Effector memory CD8-positive, alpha-beta T cell (primary cell): ENCODE measurements around the gene SUPV3L1.
A peak's percentile ranks its signal among the peaks of the same experiment; 100 is the strongest.
"Not testable (repeated sequence)": the region's sequence is repeated elsewhere in the genome, so short reads cannot be mapped to it uniquely, and the experiment has no call there.

ENCODE experiments used
- ATAC-seq: fragments of 150-1000 bp; cut with Tn5 transposase; replicated peaks from 2 replicates; pipeline ENCODE4 v1.10.0; 2021; ENCODE audit warnings: mild to moderate bottlenecking, moderate library complexity
- DNase-seq, 3 experiments: peaks; one replicate each; pipeline ENCODE4 v3.0.0; 2021
- H3K27ac Mint-ChIP-seq, 2 donors: one replicate each; pipeline ENCODE4 v1.8.0; 2022; ENCODE audit warnings: mild to moderate bottlenecking in 2 of 2, mixed read lengths in 2 of 2, moderate library complexity in 2 of 2
- H3K27me3 Mint-ChIP-seq, 2 donors: one replicate each; pipeline ENCODE4 v1.8.0; 2022; ENCODE audit warnings: mixed read lengths in 2 of 2
- H3K36me3 Mint-ChIP-seq: one replicate; pipeline ENCODE4 v1.8.0; 2022; ENCODE audit warnings: mild to moderate bottlenecking, moderate library complexity, mixed read lengths; ENCODE audit not compliant: insufficient read depth
- H3K4me1 Mint-ChIP-seq, 2 donors: one replicate each; pipeline ENCODE4 v1.8.0; 2022; ENCODE audit warnings: low read depth in 2 of 2, mixed read lengths in 2 of 2
- H3K4me3 Mint-ChIP-seq, 2 donors: one replicate each; pipeline ENCODE4 v1.8.0; 2022; ENCODE audit warnings: mild to moderate bottlenecking in 2 of 2, mixed read lengths in 2 of 2, moderate library complexity in 2 of 2
- H3K9me3 Mint-ChIP-seq, 2 donors: one replicate each; pipeline ENCODE4 v1.8.0; 2022; ENCODE audit warnings: mixed read lengths in 2 of 2

Gene SUPV3L1

GRCh38 chr10:69172241-69172982 is 7.6 kb upstream of the SUPV3L1 start:
- Mint-ChIP-seq H3K27me3 (no peaks in the 10 kb centered on the region), H3K36me3 (peaks cover 52% of the 10 kb centered on the region), H3K4me1 (no peaks in the 10 kb centered on the region), H3K27ac (peak overlapping the region in 1 of 2 donors; percentile 19), H3K9me3 (no peaks in the 10 kb centered on the region), H3K4me3 (no peak overlapping the region)
- DNase-seq (no peak), ATAC-seq (no peak)

- H3K27me3 Mint-ChIP-seq, H3K27ac Mint-ChIP-seq, H3K9me3 Mint-ChIP-seq, H3K4me3 Mint-ChIP-seq, ATAC-seq, DNase-seq: not testable (repeated sequence)
- H3K4me1 Mint-ChIP-seq: peaks cover 10 to 11% of the 10 kb centered on the region in 2 donors
- peaks cover 42% of the 10 kb centered on the region for H3K36me3 Mint-ChIP-seq
Observed at GRCh38 chr10:69175326-69175725, 4.7 kb upstream of the SUPV3L1 start.

DNA sequence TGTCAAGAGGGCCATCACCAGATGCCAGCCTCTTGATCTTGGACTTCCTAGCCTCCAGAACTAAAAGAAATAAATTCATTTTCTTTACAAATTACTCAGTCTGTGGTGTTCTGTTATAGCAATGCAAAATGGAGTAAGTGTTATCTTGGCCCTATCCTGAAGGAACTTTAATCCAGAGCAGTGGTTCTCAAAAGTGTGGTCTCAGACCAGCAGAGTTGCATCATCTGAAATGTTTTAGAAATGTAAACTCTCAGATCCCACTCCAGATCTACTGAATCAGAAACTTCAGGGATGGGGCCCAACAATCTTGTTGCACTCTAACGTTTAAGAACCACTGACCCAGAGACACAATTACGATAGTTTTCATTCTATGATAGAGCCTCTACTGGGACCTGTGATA is 3.2 kb upstream of the SUPV3L1 start:
- Mint-ChIP-seq H3K4me1 (peaks cover 17 to 20% of the 10 kb centered on the region in 2 donors), H3K27ac (no peak overlapping the region), H3K27me3 (no peaks in the 10 kb centered on the region), H3K9me3 (no peaks in the 10 kb centered on the region), H3K4me3 (no peak overlapping the region), H3K36me3 (peaks cover 36% of the 10 kb centered on the region)
- DNase-seq (no peak), ATAC-seq (no peak)

DNA sequence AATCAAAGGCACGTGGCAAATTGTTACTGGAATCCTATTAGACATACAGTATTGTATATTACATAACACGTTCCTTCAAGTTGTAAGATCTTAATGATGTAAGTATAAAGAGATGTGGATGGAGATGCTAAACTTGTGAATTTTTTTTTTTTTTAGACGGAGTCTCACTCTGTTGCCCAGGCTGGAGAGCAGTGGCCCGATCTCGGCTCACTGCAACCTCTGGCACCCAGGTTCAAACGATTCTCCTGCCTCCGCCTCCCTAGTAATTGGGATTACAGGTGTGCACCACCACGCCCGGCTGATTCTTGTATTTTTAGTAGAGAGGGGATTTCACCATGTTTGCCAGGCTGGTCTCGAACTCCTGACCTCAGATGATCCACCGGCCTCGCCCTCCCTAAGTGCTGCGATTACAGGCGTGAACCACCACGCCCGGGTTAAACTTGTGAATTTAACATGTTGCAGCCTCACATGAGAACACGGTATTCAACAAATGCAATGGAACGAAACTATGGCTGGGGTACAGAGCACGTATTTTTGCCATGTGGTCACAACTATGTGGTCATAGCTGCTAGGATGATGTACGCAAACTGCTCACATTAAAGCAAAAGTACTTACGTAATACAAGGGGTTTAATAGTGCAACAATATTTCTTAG is 818 bp upstream of the SUPV3L1 start:
- peak; percentile 75 for ATAC-seq
- no peaks in the 10 kb centered on the region for H3K9me3 Mint-ChIP-seq

GRCh38 chr10:69180525-69181204 is 631 bp downstream of the SUPV3L1 start:
- H3K9me3 Mint-ChIP-seq: no peaks in the 10 kb centered on the region
- H3K27ac Mint-ChIP-seq: peak overlapping the region; percentile 98 to 100
- DNase-seq (peak in 2 of 3 experiments; percentile 4 to 14), ATAC-seq (no peak)
- peaks cover 33 to 42% of the 10 kb centered on the region in 2 donors for H3K4me1 Mint-ChIP-seq
- peaks cover 33% of the 10 kb centered on the region for H3K36me3 Mint-ChIP-seq
- no peaks in the 10 kb centered on the region for H3K27me3 Mint-ChIP-seq
- peak overlapping the region; percentile 94 to 96 for H3K4me3 Mint-ChIP-seq

More for the DNA sequence above, 818 bp upstream of the SUPV3L1 start:
- H3K36me3 Mint-ChIP-seq: peaks cover 29% of the 10 kb centered on the region
- peak overlapping the region; percentile 98 to 100 for H3K27ac Mint-ChIP-seq
- peak; percentile 57 to 69 (median 59) for DNase-seq
- peak overlapping the region; percentile 94 to 96 for H3K4me3 Mint-ChIP-seq
- peaks cover 26 to 32% of the 10 kb centered on the region in 2 donors for H3K4me1 Mint-ChIP-seq
- H3K27me3 Mint-ChIP-seq: no peaks in the 10 kb centered on the region

DNA sequence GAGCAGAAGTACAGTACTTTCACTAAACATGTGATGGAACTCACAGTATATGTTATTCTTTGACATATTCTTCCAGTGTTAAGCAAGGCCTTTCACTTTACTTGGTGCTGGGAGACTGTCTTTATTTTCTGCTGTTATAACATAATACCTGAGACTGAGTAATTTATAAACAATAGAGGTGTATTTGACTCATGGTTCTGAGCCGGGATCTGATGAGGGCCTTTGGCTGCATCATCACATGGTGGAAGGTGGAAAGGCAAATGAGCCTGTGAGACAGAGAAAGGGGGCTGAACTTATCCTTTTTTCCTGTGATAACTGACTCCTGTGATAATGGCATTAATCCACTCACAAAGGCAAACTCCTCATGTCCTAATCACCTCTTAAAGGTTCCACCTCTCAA is 1.4 kb downstream of the SUPV3L1 start:
- Mint-ChIP-seq H3K36me3 (peaks cover 39% of the 10 kb centered on the region), H3K27ac (peak overlapping the region; percentile 98 to 100), H3K9me3 (no peaks in the 10 kb centered on the region), H3K4me3 (peak overlapping the region; percentile 94 to 96), H3K4me1 (peaks cover 33 to 42% of the 10 kb centered on the region in 2 donors), H3K27me3 (no peaks in the 10 kb centered on the region)
- ATAC-seq: no peak
- no peak for DNase-seq

- no peak for ATAC-seq
- peaks cover 45% of the 10 kb centered on the region for H3K36me3 Mint-ChIP-seq
- no peaks in the 10 kb centered on the region for H3K27me3 Mint-ChIP-seq
- peaks cover 33 to 42% of the 10 kb centered on the region in 2 donors for H3K4me1 Mint-ChIP-seq
- no peak for DNase-seq
- H3K9me3 Mint-ChIP-seq: no peaks in the 10 kb centered on the region
- peak overlapping the region in 1 of 2 donors; percentile 100 for H3K27ac Mint-ChIP-seq
- no peak overlapping the region for H3K4me3 Mint-ChIP-seq
Observed at GRCh38 chr10:69182005-69182404, 2.0 kb downstream of the SUPV3L1 start.

- Mint-ChIP-seq H3K27me3 (no peaks in the 10 kb centered on the region), H3K9me3 (no peaks in the 10 kb centered on the region), H3K36me3 (peaks cover 67% of the 10 kb centered on the region), H3K4me3 (no peak overlapping the region), H3K4me1 (peaks cover 18 to 22% of the 10 kb centered on the region in 2 donors), H3K27ac (peak overlapping the region; percentile 23 to 70)
- DNase-seq: no peak
- ATAC-seq: no peak
Observed at GRCh38 chr10:69186524-69186923, 6.5 kb downstream of the SUPV3L1 start.

GRCh38 chr10:69201045-69201444 is 21.0 kb downstream of the SUPV3L1 start:
- Mint-ChIP-seq H3K4me1 (peaks cover 13 to 32% of the 10 kb centered on the region in 2 donors), H3K9me3 (no peaks in the 10 kb centered on the region), H3K36me3 (peaks cover 39% of the 10 kb centered on the region), H3K27ac (peak overlapping the region; percentile 2 to 78), H3K27me3 (no peaks in the 10 kb centered on the region), H3K4me3 (no peak overlapping the region)
- DNase-seq (no peak), ATAC-seq (no peak)

DNA sequence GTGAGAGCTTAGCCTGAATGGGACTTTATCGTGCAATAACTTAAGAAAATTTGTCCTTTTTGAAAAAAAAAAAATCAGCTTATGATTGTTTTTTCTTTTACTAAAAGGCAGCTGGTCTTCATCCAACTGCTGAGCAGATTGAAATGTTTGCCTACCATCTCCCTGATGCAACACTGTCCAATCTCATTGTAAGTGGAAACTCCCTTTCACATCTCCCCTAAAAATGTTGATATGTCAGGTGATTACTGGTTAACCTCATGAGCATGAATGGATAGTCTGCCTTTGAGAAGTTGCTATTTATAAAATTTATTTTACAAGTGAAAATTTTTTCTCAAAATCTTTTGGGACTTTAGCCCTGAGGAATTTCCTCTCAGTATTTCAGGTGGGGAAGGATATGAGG is 22.3 kb downstream of the SUPV3L1 start:
- peaks cover 41% of the 10 kb centered on the region for H3K36me3 Mint-ChIP-seq
- H3K4me1 Mint-ChIP-seq: peaks cover 22 to 40% of the 10 kb centered on the region in 2 donors
- ATAC-seq (peak; percentile 67), DNase-seq (no peak)
- H3K4me3 Mint-ChIP-seq: peak overlapping the region in 1 of 2 donors; percentile 47
- H3K9me3 Mint-ChIP-seq: no peaks in the 10 kb centered on the region
- H3K27ac Mint-ChIP-seq: peak overlapping the region; percentile 53 to 78
- H3K27me3 Mint-ChIP-seq: no peaks in the 10 kb centered on the region

DNA sequence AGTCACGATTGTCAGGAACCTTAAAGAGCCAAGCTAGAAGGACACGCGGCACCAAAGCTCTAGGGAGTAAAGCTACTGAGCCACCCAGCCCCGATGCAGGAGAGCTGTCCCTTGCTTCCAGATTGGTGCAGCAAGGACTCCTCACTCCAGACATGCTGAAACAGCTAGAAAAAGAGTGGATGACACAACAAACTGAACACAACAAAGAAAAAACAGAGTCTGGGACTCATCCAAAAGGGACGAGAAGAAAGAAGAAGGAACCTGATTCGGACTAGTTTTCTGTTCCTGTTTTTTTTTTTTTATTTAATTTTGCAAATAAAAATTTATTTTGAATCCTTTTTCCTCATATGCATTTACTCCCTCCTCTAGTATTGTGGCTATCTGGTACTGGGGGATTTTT is 28.7 kb downstream of the SUPV3L1 start:
- DNase-seq (no peak), ATAC-seq (no peak)
- Mint-ChIP-seq H3K36me3 (peaks cover 21% of the 10 kb centered on the region), H3K4me1 (peaks cover 16 to 48% of the 10 kb centered on the region in 2 donors), H3K27me3 (no peaks in the 10 kb centered on the region), H3K4me3 (no peak overlapping the region), H3K27ac (no peak overlapping the region), H3K9me3 (no peaks in the 10 kb centered on the region)

DNA sequence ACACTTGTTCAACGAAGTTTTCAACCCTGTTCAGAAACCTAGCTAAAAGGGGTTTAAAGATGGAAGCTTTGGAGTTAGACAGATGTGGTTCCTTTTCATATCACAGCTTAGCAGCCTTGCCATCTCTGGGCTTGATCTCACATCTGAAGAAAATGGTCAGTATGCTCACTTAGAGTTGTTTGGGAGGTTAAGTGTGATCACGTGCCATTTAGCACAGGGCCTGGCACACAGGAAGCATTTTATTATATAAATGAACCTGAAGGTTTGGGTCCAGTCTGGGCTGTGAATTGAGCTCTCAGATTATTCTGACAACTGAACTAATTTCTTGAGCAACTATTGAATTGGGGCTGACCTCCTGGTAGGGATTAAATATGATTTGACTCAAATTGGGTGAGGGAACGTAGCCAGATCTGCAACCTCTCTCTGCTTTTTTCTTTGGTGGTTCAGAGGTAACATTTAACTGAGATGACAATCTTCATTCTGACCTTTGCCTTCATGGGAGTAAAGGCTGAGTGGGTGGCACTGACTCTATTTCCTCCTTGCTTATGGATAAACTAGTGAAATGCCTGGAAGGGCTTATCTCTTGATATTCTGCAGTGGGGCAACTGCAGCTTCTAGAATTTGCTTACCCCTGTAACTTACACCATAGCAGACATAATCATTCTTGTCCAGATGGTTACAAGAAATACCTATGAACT is 29.9 kb downstream of the SUPV3L1 start:
- peaks cover 21% of the 10 kb centered on the region for H3K36me3 Mint-ChIP-seq
- no peak overlapping the region for H3K4me3 Mint-ChIP-seq
- ATAC-seq (no peak), DNase-seq (no peak)
- H3K9me3 Mint-ChIP-seq: peaks cover 0 to 2% of the 10 kb centered on the region in 2 donors
- H3K27ac Mint-ChIP-seq: peak overlapping the region in 1 of 2 donors; percentile 12
- H3K4me1 Mint-ChIP-seq: peaks cover 21 to 52% of the 10 kb centered on the region in 2 donors
- H3K27me3 Mint-ChIP-seq: no peaks in the 10 kb centered on the region

DNA sequence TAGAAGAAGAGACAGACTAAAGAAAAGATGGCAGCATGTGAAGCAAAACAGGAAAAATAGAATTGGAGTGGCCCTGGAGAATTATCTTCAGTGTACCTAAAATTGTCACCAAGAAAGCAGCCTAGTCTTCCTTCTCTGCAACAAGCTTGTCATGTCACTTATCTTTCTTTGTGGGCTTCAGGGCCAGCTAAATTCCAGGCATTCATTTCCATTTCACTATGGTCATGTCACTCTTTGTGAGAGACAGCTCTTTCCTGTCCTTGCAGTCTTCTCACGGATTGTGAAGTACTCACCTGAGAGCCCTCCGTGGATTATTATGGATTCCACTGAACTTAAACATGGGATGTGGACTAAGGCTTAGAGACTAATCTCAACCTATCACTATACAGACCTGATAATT is 31.1 kb downstream of the SUPV3L1 start:
- peaks cover 21 to 53% of the 10 kb centered on the region in 2 donors for H3K4me1 Mint-ChIP-seq
- H3K4me3 Mint-ChIP-seq: no peak overlapping the region
- no peaks in the 10 kb centered on the region for H3K27me3 Mint-ChIP-seq
- ATAC-seq (no peak), DNase-seq (no peak)
- peaks cover 0 to 3% of the 10 kb centered on the region in 2 donors for H3K9me3 Mint-ChIP-seq
- H3K27ac Mint-ChIP-seq: no peak overlapping the region
- H3K36me3 Mint-ChIP-seq: peaks cover 25% of the 10 kb centered on the region
